SU-DHL-6 (cell line): Measurements from ENCODE around the gene ANKZF1.

ENCODE experiments used
- CTCF ChIP-seq: fragments of 200-600 bp; sonication (generic); IDR thresholded peaks from one replicate; pipeline ENCODE4 v1.5.1; 2017; ENCODE audit warnings: antibody characterized with exemption, mild to moderate bottlenecking, low read length, moderate library complexity; ENCODE audit not compliant: insufficient read depth, poor library complexity, severe bottlenecking
- EZH2phosphoT487 ChIP-seq: fragments of 200-600 bp; sonication (generic), shearing (Covaris generic); conservative IDR thresholded peaks from 2 replicates; pipeline ENCODE4 v1.6.1; 2018; ENCODE audit warnings: mild to moderate bottlenecking, antibody characterized with exemption, low read length, moderate library complexity, mixed read lengths

GRCh38 chr2:219253753-219254589, 24.4 kb downstream of the ANKZF1 start, which contains the start of gene TUBA4A:
- TF ChIP-seq CTCF (no peak), EZH2phosphoT487 (no peak)
